H1 (cell line): ENCODE data around the gene SVIL. TPM values are rescaled to one million over a fixed set of nuclear protein-coding genes. Genes with fewer than 3 reads are reported as not detected.

Experiments used
- CTCF ChIA-PET: fragments of 300-600 bp; sonication (Branson Sonifier 250); formaldehyde crosslinking; loops from one replicate; lab custom pipeline; 2021; ENCODE audit not compliant: partially characterized antibody; lab: Charles Lee
- POLR2A ChIA-PET: fragments of 300-600 bp; sonication (Branson Sonifier 250); formaldehyde crosslinking; loops from one replicate; lab custom pipeline; 2021; ENCODE audit warnings: inconsistent platforms; ENCODE audit not compliant: partially characterized antibody; lab: Charles Lee
- DNase-seq, 2 experiments: peaks; one replicate each; pipeline versions ENCODE4 v3.0.0 to v3.0.0-alpha.2; 2010 to 2022; ENCODE audit warnings: low spot score in 2 of 2, low read depth in 1 of 2, mixed read lengths in 1 of 2
- FAIRE-seq: peaks from 2 replicates; lab custom pipeline; 2011; peaks lifted over from hg19 to GRCh38; lab: Jason Lieb, UNC
- H2AFZ ChIP-seq: 2 replicates; pipeline ENCODE4 v1.8.1; 2012; ENCODE audit warnings: low read length, inconsistent platforms
- H2AK5ac ChIP-seq: 2 replicates; pipeline ENCODE4 v1.6.1; 2013; ENCODE audit warnings: low read depth, low read length
- H2BK120ac ChIP-seq: replicated peaks from 2 replicates; pipeline ENCODE3; 2013; ENCODE audit warnings: low read depth, low read length, inconsistent platforms
- H2BK12ac ChIP-seq: 2 replicates; pipeline ENCODE4 v1.6.1; 2013; ENCODE audit warnings: low read depth, low read length
- H2BK15ac ChIP-seq: 2 replicates; pipeline ENCODE4 v1.6.1; 2013; ENCODE audit warnings: low read length
- H2BK20ac ChIP-seq: 2 replicates; pipeline ENCODE4 v1.6.1; 2013; ENCODE audit warnings: low read length
- H2BK5ac ChIP-seq: 2 replicates; pipeline ENCODE4 v1.6.1; 2013; ENCODE audit warnings: low read depth, low read length
- H3K14ac ChIP-seq: 2 replicates; pipeline ENCODE4 v1.6.1; 2013; ENCODE audit warnings: inconsistent platforms; ENCODE audit not compliant: insufficient read length
- H3K18ac ChIP-seq: 2 replicates; pipeline ENCODE4 v1.6.1; 2013; ENCODE audit warnings: low read length; ENCODE audit errors: extremely low read depth
- H3K23ac ChIP-seq: 2 replicates; pipeline ENCODE4 v1.6.1; 2013; ENCODE audit warnings: inconsistent platforms; ENCODE audit not compliant: insufficient read length
- H3K23me2 ChIP-seq: 2 replicates; pipeline ENCODE4 v1.6.1; 2013; ENCODE audit warnings: low read depth, low read length
- H3K27ac ChIP-seq: 2 replicates; pipeline ENCODE4 v1.6.1; 2011; ENCODE audit warnings: low read depth, low read length, inconsistent platforms
- H3K27me3 ChIP-seq, 4 experiments: replicated peaks in 1 of 4; 1 replicate in 1 of 4; 2 replicates in 3 of 4; pipeline versions ENCODE4 v1.6.1 to v1.8.1; 2011 to 2013; ENCODE audit warnings: low read length in 3 of 4, mild to moderate bottlenecking in 3 of 4, inconsistent platforms in 2 of 4, mixed read lengths in 2 of 4, moderate library complexity in 1 of 4; ENCODE audit not compliant: control insufficient read depth in 3 of 4, insufficient read depth in 3 of 4; ENCODE audit errors: extremely low read depth in 1 of 4
- H3K36me3 ChIP-seq, 4 experiments: 2 replicates each; pipeline versions ENCODE4 v1.6.1 to v1.8.1; 2011 to 2013; ENCODE audit warnings: mild to moderate bottlenecking in 4 of 4, low read length in 3 of 4, moderate library complexity in 2 of 4, control low read depth in 1 of 4, inconsistent platforms in 1 of 4; ENCODE audit not compliant: insufficient read depth in 4 of 4, control insufficient read depth in 2 of 4
- H3K4ac ChIP-seq: replicated peaks from 2 replicates; pipeline ENCODE3; 2013; ENCODE audit warnings: low read length, low read depth, mixed read lengths, inconsistent platforms; ENCODE audit not compliant: insufficient read length
- H3K4me1 ChIP-seq, 4 experiments: replicated peaks in 1 of 4; 1 replicate in 1 of 4; 2 replicates in 3 of 4; pipeline versions ENCODE4 v1.6.1 to v1.8.1; 2011 to 2013; ENCODE audit warnings: low read length in 3 of 4, inconsistent platforms in 2 of 4, mixed read lengths in 1 of 4; ENCODE audit not compliant: insufficient read depth in 4 of 4, control insufficient read depth in 3 of 4
- H3K4me2 ChIP-seq, 2 experiments: 2 replicates each; pipeline versions ENCODE4 v1.6.1 to v1.8.1; 2011 to 2013; ENCODE audit warnings: low read depth in 2 of 2, low read length in 2 of 2, control low read depth in 1 of 2, inconsistent platforms in 1 of 2, mild to moderate bottlenecking in 1 of 2; ENCODE audit not compliant: insufficient read depth in 1 of 2
- H3K4me3 ChIP-seq, 4 experiments: fragments of 200-600, 300-600 bp in 1 of 4; sonication (generic), shearing (Covaris generic), sonication (Bioruptor Twin) in 1 of 4; 2 replicates each; pipeline versions ENCODE4 v1.5.1 to v1.8.1; 2011 to 2016; ENCODE audit warnings: low read length in 4 of 4, low read depth in 3 of 4, control low read depth in 2 of 4, inconsistent platforms in 2 of 4, mild to moderate bottlenecking in 2 of 4, mixed read lengths in 1 of 4, moderate library complexity in 1 of 4; ENCODE audit not compliant: insufficient read depth in 2 of 4; ENCODE audit errors: extremely low read depth in 1 of 4
- H3K56ac ChIP-seq: replicated peaks from 2 replicates; pipeline ENCODE3; 2013; ENCODE audit warnings: low read depth, mild to moderate bottlenecking, mixed read lengths, low read length, inconsistent platforms; ENCODE audit not compliant: insufficient read length
- H3K79me1 ChIP-seq: 2 replicates; pipeline ENCODE4 v1.6.1; 2013; ENCODE audit warnings: low read depth, low read length, control low read depth
- H3K79me2 ChIP-seq, 2 experiments: 2 replicates each; pipeline versions ENCODE4 v1.6.1 to v1.8.1; 2012 to 2013; ENCODE audit warnings: low read length in 2 of 2, mild to moderate bottlenecking in 2 of 2, inconsistent platforms in 1 of 2; ENCODE audit not compliant: insufficient read depth in 2 of 2, control insufficient read depth in 1 of 2
- H3K9ac ChIP-seq, 4 experiments: replicated peaks in 1 of 4; 1 replicate in 1 of 4; 2 replicates in 3 of 4; pipeline versions ENCODE4 v1.6.1 to v1.8.1; 2011 to 2013; ENCODE audit warnings: low read depth in 3 of 4, low read length in 3 of 4, control low read depth in 2 of 4, mild to moderate bottlenecking in 2 of 4, moderate library complexity in 2 of 4, inconsistent platforms in 1 of 4; ENCODE audit errors: extremely low read depth in 1 of 4
- H3K9me3 ChIP-seq, 2 experiments: 2 replicates each; pipeline versions ENCODE4 v1.6.1 to v1.8.1; 2012 to 2013; ENCODE audit warnings: mild to moderate bottlenecking in 2 of 2, moderate library complexity in 2 of 2, control low read depth in 1 of 2, inconsistent platforms in 1 of 2, low read depth in 1 of 2, low read length in 1 of 2, mixed read lengths in 1 of 2; ENCODE audit not compliant: insufficient read depth in 2 of 2
- H4K20me1 ChIP-seq, 2 experiments: replicated peaks in 1 of 2; 2 replicates each; pipeline versions ENCODE3 to v1.8.1; 2011 to 2013; ENCODE audit warnings: inconsistent platforms in 2 of 2, low read length in 2 of 2, mild to moderate bottlenecking in 1 of 2; ENCODE audit not compliant: insufficient read depth in 2 of 2, control insufficient read depth in 1 of 2
- H4K5ac ChIP-seq: 2 replicates; pipeline ENCODE4 v1.6.1; 2013; ENCODE audit warnings: low read length, low read depth, mixed read lengths, inconsistent platforms; ENCODE audit not compliant: insufficient read length
- H4K8ac ChIP-seq: 2 replicates; pipeline ENCODE4 v1.8.0; 2013; ENCODE audit warnings: mild to moderate bottlenecking, moderate library complexity, low read length, inconsistent platforms; ENCODE audit not compliant: insufficient read depth; ENCODE audit errors: extremely low read depth
- H4K91ac ChIP-seq: replicated peaks from 2 replicates; pipeline ENCODE3; 2013; ENCODE audit warnings: low read length, mixed read lengths, inconsistent platforms; ENCODE audit not compliant: insufficient read length
- BACH1 ChIP-seq: IDR thresholded peaks from 2 replicates; pipeline ENCODE4 v1.6.1; 2012; ENCODE audit warnings: low read length, improper control_type of control experiment
- CEBPB ChIP-seq: IDR thresholded peaks from 2 replicates; pipeline ENCODE4 v1.6.1; 2012; ENCODE audit warnings: low read depth, low read length
- CHD2 ChIP-seq: IDR thresholded peaks from 2 replicates; pipeline ENCODE4 v1.6.1; 2012; ENCODE audit warnings: low read length, improper control_type of control experiment
- EP300 ChIP-seq, 2 experiments: IDR thresholded peaks; 1 replicate in 1 of 2; 2 replicates in 1 of 2; pipeline ENCODE4 v1.6.1; 2011 to 2012; ENCODE audit warnings: low read depth in 2 of 2, low read length in 2 of 2, mild to moderate bottlenecking in 2 of 2, borderline replicate concordance in 1 of 2, inconsistent platforms in 1 of 2, moderate library complexity in 1 of 2
- RAD21 ChIP-seq, 2 experiments: IDR thresholded peaks in 1 of 2; conservative IDR thresholded peaks in 1 of 2; 2 replicates each; pipeline ENCODE4 v1.6.1; 2011; ENCODE audit warnings: low read depth in 2 of 2, low read length in 2 of 2, improper control_type of control experiment in 1 of 2, inconsistent platforms in 1 of 2, mild to moderate bottlenecking in 1 of 2, moderate library complexity in 1 of 2
- RNF2 ChIP-seq: fragments of 200-900, 300-1000 bp; sonication (generic); IDR thresholded peaks from 2 replicates; pipeline ENCODE4 v1.7.1; 2016; ENCODE audit warnings: borderline replicate concordance, low read depth, mild to moderate bottlenecking, antibody characterized with exemption, low read length; ENCODE audit not compliant: poor library complexity, severe bottlenecking; ENCODE audit errors: missing control alignments
- RXRA ChIP-seq: IDR thresholded peaks from 2 replicates; pipeline ENCODE4 v1.6.1; 2011; ENCODE audit warnings: low read depth, mild to moderate bottlenecking, low read length, moderate library complexity; ENCODE audit not compliant: insufficient read depth
- TCF12 ChIP-seq: IDR thresholded peaks from 2 replicates; pipeline ENCODE4 v1.6.1; 2011; ENCODE audit warnings: low read depth, mild to moderate bottlenecking, low read length
- WGBS, 2 experiments: shearing (Covaris generic) in 1 of 2; methylation state at CpG; one replicate each; pipeline versions ENCODE4 v1.1.6 to v1.1.7; 2013 to 2015; ENCODE audit warnings: low lambda C conversion rate in 2 of 2, mixed read lengths in 2 of 2, inconsistent platforms in 1 of 2, low coverage in 1 of 2, missing lambda C conversion rate in 1 of 2; ENCODE audit not compliant: insufficient replicate concordance in 2 of 2, insufficient coverage in 1 of 2, insufficient read length in 1 of 2; ENCODE audit errors: extremely low coverage in 1 of 2, missing lambda C conversion rate in 1 of 2; 5-methylcytosine and 5-hydroxymethylcytosine counted together
- polyA plus RNA-seq, 7 experiments: library from polyadenylated mRNA; depleted of rRNA in 3 of 7; stranded (reverse) in 5 of 7; unstranded in 2 of 7; fragments of >200 nt in 5 of 7; fragments of 200-250 nt in 2 of 7; gene quantifications; 1 replicate in 5 of 7; 2 replicates in 1 of 7; 4 replicates in 1 of 7; pipeline versions ENCODE4 v1.2.1 to v1.2.3, GENCODE V29; 2011 to 2013; ENCODE audit warnings: missing spikeins in 2 of 7, mixed read lengths in 2 of 7
- total RNA-seq: library from RNA; stranded (reverse); fragmentation: NEBNext Ultra II Directional; extraction: Animal tissue kit (Norgen Biotek cat#: 25700); gene quantifications from 2 replicates; pipeline ENCODE4 v1.2.1, GENCODE V29; 2021

The SVIL gene
- total and polyA plus RNA-seq, 2 of the 8 experiments (the other 6 are each of a cell fraction or from before 2014, with no cell fraction given), result 4.7 to 15.4 TPM

DNA sequence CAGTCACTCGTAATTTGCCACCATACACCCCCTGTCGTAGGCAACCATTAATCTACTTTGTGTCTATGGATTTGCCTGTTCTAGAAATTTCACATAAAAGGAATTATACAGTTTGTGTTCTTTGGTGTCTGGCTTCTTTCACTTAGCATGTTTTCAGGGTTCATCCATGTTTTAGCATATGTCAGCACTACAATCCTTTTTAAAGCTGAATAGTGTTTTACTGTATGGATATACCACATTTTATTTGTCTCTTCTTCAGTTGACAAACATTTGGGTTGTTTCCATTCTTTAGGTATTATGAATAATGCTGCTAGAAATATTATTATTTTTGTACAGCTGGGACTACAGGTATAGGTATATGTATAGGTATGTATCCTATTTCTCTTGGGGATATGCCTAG lies 17.4 kb upstream of the SVIL start:
- Histone ChIP-seq H3K79me1 (no peaks in the 10 kb centered on the region), H2BK12ac (no peak overlapping the region), H2AFZ (no peak overlapping the region), H4K8ac (no peak overlapping the region), H3K23me2 (no peaks in the 10 kb centered on the region; the same call in 1 of the 2 replicates), H2BK15ac (no peak overlapping the region), H4K91ac (no peak overlapping the region), H3K14ac (no peak overlapping the region), H4K20me1 (no peaks in the 10 kb centered on the region), H3K4ac (no peak overlapping the region), H2BK20ac (no peak overlapping the region), H3K9me3 (peaks cover 3 to 4% of the 10 kb centered on the region in 2 experiments; a peak in 1 of 4 replicates), H3K27ac (no peak overlapping the region), H3K27me3 (no peaks in the 10 kb centered on the region), H2BK5ac (no peak overlapping the region), H3K4me1 (peaks cover 0 to 2% (median 0%) of the 10 kb centered on the region in 4 experiments; a peak in 1 of 7 replicates), H3K36me3 (peaks cover 0 to 11% (median 4%) of the 10 kb centered on the region in 4 experiments; a peak in 3 of 8 replicates), H3K4me3 (no peak overlapping the region), H3K56ac (no peak overlapping the region), H4K5ac (no peak overlapping the region), H2BK120ac (no peak overlapping the region), H3K9ac (no peak overlapping the region), H3K23ac (no peak overlapping the region), H3K4me2 (no peak overlapping the region), H3K79me2 (no peaks in the 10 kb centered on the region), H2AK5ac (no peak overlapping the region), H3K18ac (no peak overlapping the region)
- POLR2A ChIA-PET, result no interaction called here
- DNase-seq, result no peak
- CTCF ChIA-PET, result interaction anchor here (0.6 kb wide), 1 partner anchor 43 kb away, joined by 4 read pairs; no protein-coding TSS in a partner anchor
- no peak for FAIRE-seq
- WGBS, 2 experiments, result 91% methylated on average over 2 of the region's 2 CpGs; no CpG with 5 or more reads in 1 of the 2 experiments
- TF ChIP-seq CEBPB (no peak), RNF2 (no peak), BACH1 (no peak), TCF12 (no peak), RAD21 (IDR thresholded peaks at IDR 0.05 in 1 of 2, conservative IDR thresholded peaks at IDR 0.05 in 1 of 2; ENCODE audit: low read depth in 2 of 2, low read length in 2 of 2) (no peak), CHD2 (no peak), EP300 (IDR thresholded peaks at IDR 0.05; ENCODE audit: borderline replicate concordance in 1 of 2, low read depth in 2 of 2, low read length in 2 of 2) (no peak), RXRA (no peak)
